Muscle of back (tissue), 11 donors: ENCODE measurements around the gene GAK. TPM values are rescaled to one million over a fixed set of nuclear protein-coding genes. Genes with fewer than 3 reads are reported as not detected.
"Not testable (repeated sequence)": the region's sequence is repeated elsewhere in the genome, so short reads cannot be mapped to it uniquely, and the experiment has no call there.

ENCODE experiments used
- DNase-seq, 3 donors: peaks; one replicate each; pipeline versions ENCODE4 v3.0.0 to v3.0.0-alpha.2; 2013
- polyA plus RNA-seq, 10 donors: library from polyadenylated mRNA; unstranded; fragments of 120-200 nt; gene quantifications; one replicate each; pipeline ENCODE4 v1.2.1, GENCODE V29; 2013; ENCODE audit not compliant: insufficient read length in 10 of 10

The GAK gene
- polyA plus RNA-seq, 10 donors: 24.8 to 46.9 (median 32.2) TPM

DNA sequence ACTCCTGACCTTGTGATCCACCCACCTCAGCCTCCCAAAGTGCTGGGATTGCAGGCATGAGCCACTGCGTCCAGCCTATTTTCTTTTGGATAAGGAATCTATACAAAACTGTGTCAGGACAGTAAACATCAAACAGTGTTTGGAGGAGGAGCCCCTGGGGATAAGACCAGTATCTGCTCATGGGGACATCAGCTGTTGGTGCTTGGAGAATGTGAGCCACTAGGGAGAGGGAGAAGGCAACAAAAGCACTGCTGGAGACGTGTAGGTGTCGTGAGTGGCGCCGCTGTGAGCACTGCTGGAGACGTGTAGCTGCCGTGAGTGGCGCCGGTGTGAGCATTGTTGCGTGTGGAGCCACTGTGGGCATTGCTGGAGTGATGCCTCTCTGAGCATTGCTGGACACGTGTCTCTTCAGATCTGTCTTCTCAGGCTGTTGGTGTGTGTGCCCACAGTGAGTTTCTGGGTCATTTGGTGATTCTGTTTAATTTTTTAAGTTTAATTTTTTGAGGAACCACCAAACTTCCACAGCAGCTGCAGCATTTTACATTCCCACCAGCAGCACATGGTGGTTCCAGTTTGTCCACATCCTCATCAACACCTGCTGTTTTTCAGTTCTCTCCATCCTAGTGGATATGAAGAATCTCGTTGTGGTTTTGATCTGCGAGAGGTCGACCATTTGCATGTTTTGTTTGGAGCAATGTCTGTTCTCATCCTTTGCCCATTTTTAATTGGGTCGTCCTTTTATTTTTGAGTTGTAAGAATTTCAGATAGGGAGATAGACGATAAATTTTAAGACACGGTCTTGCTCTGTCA lies 22.3 kb upstream of the GAK start:
- no peak for DNase-seq

DNA sequence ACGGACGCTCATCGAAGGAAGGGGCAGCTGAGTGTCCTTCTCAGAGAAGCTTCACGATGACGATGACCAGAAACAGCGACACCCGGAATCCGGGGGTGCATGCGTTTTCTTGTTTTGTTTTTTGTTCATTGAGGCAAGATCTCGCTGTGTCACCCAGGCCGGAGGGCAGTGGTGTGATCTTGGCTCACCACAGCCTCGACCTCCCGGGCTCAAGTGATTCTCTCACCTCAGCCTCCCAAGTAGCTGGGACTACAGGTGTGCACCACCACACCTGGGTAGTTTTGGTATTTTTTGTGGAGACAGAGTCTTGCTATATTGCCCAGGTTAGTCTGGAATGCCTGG lies 21.4 kb upstream of the GAK start:
- no peak for DNase-seq

DNA sequence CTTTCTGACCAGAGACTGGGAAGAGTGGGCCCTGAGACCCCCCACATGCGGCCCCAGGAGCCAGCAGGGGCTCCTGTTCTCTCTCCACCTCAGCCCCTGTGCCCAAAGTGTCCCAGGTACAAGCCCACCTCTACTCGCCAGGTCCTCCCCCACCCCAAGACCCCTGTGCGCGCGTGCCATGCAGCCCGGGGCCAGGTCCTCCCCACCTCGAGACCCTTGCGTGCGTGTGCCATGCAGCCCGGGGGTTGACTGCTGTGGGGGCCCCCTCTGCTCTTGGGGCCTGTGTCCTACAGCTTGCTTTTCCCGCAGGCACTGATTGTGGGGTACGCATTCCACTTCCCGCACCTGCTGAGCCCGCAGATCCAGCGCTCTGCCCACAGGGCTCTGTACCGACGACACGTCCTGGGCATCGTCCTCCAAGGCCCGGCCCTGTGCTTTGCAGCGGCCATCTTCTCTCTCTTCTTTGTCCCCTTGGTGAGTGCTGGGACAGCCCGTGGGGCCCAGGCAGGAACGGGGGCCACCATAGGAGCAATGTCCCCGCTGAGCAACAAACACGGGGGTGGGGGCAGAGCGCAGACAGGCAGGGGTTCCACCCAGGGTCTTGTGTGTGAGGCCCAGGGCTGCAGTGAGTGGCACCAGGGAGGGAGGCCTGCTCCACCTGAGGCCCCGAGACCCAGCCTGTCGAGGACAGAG lies 20.9 kb upstream of the GAK start:
- DNase-seq: no peak

DNA sequence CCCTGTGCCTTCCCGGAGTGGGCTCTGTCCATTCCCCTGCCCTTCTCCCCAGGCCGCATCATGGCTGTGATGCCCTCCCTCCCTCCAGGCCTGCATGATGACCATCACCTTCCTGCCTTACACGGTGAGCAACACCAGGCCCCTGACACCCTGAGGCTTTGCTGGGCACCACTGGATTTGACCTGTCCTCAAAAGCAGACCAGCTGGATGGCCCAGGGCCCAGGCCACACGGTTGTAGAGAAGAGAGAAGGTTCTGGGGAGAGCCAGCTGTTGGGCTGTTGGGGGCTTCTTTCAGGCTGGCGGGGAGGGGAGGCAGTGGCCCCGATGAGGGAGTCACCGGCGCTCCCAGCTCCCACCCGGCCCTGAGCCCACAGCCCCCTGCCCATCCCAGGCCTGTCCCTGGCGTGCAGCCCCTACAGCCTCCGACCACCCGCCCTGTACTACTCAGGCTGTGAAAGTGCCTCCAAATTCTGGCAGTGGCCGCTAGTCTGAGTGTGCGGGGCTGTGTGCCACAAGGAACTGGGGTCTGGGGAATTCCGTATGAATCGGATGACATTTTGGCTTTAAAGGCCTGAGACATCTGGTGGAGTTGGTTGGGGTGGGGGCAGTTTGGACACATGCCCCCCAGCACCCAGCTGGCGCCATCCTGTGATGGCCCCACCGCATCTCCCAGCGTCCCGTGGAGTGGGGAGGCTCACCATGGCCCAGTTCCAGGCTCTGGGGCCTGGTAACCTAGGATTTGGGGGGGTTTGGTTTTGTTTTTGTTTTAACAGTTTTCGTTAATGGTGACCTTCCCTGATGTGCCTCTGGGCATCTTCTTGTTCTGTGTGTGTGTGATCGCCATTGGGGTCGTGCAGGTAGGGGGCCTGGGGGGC lies 19.7 kb upstream of the GAK start:
- no peak for DNase-seq

DNA sequence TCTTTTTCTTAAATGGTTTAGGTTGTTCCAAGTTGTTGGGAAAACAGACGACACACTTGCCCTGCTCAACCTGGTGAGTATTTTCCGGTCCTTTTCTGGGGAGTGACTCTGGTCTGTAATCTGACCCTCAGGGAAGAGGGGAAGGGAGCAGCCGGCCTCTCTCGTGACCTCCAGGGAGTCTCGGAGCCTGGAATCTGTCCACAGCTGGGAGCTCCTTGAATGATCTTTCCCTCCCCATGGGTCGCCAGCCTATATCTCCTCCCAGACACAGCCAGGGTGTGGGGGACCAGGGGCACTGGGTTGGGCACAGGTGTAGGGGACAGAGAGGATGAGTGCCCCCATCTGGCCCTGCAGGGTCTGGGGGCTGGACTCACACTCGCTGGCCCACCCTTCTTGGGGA lies 19.1 kb upstream of the GAK start:
- no peak for DNase-seq

DNA sequence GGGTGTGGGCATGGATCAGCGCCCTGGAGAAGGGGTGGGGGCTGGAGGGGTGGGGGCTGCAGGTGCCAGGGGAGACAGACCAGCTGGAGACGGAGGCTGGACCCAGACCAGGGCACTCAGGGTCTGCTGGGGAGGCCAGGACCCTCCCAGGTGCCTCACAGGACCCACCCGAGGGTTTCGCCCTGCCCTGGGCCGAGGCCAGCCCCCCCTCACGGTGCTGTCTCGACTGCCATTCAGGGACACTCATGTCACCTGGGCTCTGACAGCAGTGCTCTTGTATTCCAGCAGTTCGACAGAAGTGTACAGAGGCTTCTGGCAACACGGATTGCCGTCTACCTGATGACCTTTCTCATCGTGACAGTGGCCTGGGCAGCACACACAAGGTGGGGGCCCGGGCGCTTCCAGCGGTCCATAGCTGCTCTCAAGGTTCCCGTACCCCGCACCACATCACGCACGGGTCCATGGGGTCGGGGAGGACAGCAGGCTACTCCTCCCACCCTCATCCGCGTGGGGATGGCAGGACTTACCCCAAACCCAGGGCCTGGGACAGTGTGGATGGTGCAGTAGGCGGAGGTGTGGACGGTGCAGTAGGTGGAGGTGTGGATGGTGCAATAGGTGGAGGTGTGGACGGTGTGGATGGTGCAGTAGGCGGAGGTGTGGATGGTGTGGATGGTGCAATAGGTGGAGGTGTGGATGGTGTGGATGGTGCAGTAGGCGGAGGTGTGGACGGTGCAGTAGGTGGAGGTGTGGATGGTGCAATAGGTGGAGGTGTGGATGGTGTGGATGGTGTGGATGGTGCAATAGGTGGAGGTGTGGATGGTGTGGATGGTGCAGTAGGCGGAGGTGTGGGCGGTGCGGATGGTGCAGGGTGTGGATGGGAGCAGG lies 18.3 kb upstream of the GAK start:
- no peak for DNase-seq

DNA sequence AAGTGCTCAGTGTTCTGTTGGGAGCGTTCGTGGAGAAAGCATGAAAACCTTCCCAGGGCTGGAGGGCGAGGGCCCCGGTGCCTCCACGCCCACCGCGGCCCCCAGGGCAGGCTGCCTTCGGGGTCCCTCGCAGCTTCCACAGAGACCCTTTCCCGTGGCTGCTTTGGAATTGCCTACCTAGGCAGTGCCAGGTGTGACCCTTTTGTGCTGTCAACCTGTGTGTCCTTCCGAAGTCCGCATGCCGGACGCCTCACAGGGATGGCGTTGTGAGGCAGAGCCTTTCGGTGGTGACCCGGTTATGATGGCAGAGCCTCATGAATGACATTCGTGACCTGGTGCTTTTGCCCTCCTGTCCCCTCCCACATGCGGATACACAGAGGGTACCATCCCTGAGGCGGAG lies 17.5 kb upstream of the GAK start:
- DNase-seq: no peak

DNA sequence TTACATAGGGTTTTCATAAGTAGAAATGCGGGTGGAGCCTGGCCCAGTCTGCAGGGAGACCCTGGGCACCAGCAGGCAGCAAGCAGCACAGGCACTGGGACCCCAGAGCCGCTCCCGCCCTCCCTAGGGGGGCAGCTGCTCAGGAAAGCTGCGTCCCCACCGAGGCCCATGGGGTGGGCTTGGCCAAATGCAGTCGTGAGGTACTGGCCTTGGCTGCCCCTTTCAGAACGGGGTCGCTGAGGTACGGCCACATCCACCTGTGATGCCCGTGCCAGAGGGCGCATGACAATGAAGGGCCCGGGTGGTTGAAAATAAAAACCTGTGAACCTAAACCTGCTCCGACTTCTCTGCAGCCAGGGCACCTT lies 16.8 kb upstream of the GAK start:
- no peak for DNase-seq

DNA sequence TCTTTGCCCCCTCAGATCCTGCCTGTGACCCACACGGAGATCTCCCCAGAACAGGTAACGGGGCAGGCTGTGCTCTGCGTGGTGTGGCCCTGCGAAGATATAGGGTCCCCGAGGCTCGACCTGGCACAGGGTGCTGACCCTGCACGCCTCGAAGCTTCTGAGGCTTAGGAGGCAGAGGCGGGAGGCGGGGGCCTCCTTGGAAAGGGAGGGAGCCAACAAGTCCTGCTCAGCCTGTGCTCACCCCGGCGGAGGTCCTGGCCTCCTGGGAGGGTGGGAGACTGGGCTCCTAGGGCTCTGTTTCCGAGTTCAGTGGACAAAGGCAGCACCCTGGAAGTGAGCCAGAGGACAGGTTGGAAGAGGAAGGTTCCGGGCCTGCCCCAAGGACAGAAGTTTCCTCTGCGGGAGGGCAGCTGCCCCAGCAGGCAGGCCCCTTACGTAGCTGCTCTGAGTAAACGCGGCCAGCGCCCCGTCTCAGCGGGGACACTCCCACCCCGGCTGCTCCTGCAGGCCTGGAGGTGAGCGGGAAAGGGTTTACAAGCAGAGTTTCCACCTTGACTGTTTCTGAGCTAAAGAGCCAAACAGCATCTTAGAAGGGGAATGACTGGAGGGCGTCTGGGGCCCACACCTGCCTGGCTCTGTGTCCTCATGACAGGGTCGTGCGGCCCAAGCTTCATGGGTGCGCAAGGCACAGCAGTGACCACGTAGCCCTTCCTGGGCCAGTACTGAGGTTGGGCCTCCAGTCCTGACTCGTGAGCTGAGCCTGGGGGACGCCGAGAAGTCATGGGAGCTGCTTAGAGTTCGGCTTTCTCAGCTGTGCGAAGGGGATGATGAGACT lies 16.2 kb upstream of the GAK start:
- DNase-seq: no peak

DNA sequence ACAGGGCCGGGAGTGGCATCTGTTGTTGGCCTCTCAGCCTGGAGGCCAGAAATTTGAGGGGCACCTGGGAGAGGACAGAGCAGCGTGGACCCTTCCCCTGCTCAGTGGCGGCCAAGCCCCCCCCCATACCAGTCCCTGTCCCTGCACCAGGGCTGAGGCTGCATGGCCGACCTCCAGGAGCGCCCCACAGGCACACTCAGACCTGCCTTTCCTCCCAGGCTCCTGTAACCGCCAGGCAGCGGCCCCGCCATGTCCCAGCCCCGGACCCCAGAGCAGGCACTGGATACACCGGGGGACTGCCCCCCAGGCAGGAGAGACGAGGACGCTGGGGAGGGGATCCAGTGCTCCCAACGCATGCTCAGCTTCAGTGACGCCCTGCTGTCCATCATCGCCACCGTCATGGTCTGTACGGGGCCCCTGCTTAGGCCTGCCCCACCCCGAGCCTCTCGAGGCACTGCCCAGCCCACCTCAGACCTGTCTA lies 15.4 kb upstream of the GAK start:
- DNase-seq: no peak

DNA sequence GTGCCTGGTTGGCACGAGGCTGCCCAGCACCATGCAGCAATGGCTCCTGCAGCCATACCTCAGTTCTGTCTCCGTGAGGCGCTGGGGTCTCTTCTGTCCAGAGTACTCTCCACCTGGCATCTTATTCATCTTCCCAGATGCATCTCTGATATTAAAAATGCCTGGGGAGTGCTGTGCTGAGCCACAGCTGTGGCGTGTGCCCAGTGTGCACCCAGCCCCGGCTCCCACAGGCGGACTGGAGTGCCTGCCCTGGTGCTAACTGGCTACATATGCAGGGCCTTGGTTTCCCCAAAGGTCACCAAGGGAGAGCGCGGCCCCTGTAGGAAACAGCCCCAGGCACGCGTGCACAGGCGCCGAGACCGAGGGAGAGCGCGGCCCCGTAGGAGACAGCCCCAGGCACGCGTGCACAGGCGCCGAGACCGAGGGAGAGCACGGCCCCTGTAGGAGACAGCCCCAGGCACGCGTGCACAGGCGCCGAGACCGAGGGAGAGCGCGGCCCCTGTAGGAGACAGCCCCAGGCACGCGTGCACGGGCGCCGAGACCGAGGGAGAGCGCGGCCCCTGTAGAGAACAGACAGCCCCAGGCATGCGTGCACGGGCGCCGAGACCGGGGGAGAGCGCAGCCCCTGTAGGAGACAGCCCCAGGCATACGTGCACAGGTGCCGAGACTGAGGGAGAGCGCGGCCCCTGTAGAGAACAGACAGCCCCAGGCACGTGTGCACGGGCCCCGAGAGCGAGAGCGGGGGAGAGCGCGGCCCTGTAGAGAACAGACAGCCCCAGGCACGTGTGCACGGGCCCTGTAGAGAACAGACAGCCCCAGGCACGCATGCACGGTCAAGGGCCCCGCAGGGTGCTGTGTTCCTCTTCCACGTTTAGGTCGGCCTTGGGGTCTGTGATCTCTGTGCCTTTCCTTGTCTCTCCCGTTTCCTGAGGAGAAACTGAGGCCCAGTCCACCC lies 14.7 kb upstream of the GAK start:
- no peak for DNase-seq

DNA sequence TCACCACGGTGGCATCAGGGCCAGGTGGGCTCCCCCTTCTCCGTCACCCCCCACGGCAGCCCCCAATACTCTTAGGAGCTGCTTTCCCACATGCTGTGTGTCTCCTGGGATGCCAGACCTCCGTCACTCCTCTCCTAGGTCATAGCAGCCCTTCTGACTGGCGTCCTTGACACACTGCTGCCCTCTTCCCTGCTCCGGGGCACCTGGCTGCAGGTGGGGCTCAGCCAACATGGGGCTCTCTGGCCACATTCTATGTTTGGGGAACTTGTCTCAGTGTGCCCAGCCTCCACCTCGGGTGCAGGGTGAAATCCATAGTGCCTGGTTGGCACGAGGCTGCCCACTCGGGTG lies 14.0 kb upstream of the GAK start:
- no peak for DNase-seq

DNA sequence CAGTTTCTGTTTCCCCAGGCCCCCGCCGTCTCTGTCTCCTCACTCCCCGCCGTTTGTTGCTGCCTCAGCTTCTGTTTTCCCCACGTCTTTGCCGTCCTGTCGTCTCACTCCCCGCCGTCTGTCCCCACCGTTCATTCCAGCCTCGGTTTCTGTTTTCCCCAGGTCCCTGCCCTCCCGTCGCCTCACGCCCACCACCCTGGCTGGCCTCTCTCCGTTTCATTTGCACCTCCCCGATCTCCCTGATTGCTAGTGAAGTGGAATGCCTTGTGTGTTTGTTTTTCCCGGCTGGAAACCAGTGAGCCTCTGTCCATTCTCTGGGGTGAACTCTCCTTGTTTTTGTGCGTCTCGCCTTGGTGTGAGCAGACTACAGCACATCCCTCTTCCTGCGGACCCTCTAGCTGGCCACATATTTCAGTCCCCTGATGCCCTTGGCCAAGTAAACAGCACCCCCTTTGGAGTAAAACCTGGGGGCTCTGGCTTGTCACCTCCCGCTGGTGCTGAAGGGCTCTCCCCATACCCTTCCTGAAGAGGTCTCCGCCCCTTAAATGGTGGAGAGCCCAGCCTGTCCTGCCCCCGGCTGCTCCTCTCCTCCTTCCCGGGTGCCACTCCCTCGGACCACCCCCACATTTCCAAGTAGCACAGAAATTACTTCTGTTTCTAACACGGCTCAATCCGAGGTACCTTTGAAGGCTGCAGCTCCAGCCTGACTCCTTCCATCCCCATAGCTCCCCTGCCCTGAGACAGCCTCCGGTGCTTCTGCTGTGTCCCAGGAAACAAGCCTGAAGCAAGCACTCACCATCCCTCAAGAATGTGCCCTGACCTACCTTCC lies 13.4 kb upstream of the GAK start:
- no peak for DNase-seq

DNA sequence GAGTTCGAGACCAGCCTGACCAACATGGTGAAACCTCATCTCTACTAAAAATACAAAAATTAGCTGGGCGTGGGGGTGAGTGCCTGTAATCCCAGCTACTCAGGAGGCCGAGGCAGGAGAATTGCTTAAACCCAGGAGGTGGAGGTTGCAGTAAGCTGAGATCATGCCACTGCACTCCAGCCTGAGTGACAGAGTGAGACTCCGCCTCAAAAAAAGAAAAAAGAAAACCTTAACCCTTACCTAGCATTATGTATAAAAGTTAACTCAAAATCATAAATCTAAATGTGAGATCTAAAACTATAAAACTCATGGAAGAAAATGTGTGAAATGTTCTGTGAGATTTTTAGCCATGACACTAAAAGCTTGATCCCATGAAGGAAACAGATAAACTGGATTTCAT lies 7.4 kb upstream of the GAK start:
- not testable (repeated sequence) for DNase-seq

DNA sequence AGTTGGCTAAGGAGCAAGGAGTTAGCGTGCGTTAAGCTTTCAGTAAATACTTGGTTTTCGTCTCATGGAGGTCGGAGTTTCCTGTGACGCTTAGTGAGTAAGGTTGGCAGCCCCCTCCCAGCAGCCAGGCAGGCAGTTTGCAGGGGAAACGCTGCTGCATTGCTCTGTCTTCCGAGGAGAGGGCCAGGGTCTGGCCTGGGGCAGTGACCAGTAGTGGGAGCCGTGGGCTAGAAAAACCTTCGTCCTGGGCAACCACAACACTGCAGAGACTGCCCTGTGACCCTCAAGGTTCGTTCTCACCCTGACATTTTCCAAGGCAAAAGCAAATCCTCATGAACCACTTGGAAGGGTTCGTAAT lies 576 bp upstream of the GAK start:
- DNase-seq: no peak

DNA sequence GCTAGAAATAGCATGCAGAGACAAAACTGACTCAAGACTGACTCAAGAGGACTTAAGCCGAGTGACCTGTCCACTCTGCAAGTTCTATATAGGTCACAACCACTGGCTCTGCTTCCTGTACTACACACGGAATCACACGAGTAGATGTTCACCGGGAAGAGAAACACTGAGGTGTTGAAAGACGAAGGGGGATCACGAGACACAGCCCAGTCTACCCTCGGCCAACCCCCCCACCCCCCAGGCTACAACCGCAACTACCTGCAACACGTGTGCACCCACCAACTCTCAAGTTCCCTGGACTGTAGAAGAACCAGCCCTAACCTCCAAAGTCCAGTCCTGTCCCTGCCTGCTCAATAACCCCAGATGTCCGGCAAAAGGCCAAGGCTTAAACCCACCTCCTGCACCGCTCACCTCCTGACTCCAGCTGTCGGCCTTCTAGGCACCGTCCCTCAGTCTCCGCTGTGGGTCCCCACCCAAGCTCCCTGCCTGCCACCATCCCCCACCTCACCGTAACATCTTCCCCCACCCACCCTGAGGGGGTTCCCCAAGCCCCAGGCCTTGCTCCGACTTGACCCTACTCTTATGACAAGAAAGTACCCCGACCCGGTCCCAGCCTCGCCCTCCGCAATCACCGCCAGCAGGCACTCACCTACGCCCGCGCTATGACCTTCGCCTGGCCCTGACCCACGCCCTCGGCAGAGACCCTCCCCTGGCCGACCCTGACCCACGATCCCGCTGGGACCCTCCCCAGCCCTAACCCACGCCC lies 739 bp downstream of the GAK start:
- peak in 1 of 3 donors; percentile 28 for DNase-seq

DNA sequence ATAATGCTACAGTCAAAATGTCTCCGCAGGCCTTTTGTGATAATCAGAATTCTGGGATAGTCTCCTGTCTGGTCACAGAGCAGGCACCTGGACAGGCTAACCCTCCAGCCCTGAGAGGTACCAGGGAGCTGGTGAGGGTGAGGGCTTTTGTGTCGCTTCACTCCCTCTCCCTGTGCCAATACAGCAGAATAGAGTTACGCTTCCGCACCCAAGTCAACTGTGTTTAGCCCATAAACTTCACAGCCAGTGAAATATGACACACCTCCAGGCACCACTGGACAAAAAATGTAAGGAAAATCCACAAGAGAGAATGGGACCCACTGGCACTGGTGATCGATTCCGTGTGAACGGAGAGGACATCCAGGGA lies 1.3 kb downstream of the GAK start:
- DNase-seq: no peak

DNA sequence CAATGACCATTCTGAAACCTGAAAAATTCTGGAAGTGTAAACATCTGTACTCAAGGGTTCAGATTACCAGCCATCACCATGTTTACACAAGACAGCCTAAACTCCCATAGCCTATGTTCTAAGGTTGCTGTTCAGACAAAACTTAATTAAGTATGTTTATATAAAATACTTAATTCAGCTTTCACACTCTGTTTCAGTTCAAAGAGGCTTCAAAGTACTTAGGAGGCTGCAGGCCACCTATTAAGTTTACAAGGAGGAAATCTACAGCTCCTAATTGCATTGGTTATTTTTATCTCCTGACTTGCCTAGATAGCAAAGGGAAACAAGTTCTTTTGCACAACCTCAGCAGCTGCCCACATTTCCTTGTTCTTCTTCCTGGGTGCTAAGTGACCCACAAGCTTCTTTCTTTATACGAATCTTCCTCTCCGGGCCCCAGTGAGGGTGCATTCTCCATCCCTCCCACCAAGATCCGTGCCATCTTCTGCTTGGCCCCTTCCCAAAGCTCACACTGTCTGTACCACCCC lies 2.0 kb downstream of the GAK start:
- no peak for DNase-seq
